ENCODE results near the gene MAP3K10.

DNA sequence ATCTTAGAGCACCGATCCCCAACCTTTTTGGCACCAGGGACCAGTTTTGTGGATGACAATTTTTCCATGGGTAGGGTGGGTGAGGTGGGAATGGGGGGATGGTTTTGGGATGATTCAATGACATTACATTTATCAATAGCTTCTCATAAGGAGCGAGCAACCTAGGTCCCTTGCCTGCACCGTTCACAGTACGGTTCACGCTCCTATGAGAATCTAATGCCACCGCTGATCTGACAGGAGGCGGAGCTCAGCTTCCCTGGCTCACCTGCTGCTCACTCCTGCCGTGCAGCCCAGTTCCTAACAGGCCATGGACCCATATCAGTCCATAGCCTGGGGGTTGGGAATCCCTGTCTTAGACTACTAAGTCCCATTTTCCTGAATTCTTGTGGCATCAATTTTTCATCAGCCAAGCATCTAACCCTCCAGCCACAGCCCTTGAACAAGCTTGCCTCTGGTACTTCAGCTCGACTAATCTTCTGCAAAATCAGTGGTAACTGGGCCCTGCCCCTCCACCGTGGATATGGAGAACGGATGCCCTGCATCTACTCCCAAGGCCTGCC is 37.0 kb upstream of the MAP3K10 start:
- TF ChIP-seq GTF2F1 (IDR thresholded peaks at IDR 0.05; ENCODE audit: low read depth, low read length), result no peak
- TF ChIP-seq, protein P1, sequence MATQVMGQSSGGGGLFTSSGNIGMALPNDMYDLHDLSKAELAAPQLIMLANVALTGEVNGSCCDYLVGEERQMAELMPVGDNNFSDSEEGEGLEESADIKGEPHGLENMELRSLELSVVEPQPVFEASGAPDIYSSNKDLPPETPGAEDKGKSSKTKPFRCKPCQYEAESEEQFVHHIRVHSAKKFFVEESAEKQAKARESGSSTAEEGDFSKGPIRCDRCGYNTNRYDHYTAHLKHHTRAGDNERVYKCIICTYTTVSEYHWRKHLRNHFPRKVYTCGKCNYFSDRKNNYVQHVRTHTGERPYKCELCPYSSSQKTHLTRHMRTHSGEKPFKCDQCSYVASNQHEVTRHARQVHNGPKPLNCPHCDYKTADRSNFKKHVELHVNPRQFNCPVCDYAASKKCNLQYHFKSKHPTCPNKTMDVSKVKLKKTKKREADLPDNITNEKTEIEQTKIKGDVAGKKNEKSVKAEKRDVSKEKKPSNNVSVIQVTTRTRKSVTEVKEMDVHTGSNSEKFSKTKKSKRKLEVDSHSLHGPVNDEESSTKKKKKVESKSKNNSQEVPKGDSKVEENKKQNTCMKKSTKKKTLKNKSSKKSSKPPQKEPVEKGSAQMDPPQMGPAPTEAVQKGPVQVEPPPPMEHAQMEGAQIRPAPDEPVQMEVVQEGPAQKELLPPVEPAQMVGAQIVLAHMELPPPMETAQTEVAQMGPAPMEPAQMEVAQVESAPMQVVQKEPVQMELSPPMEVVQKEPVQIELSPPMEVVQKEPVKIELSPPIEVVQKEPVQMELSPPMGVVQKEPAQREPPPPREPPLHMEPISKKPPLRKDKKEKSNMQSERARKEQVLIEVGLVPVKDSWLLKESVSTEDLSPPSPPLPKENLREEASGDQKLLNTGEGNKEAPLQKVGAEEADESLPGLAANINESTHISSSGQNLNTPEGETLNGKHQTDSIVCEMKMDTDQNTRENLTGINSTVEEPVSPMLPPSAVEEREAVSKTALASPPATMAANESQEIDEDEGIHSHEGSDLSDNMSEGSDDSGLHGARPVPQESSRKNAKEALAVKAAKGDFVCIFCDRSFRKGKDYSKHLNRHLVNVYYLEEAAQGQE (IDR thresholded peaks at IDR 0.05; ENCODE audit: borderline replicate concordance), result no peak
- TF ChIP-seq, protein P1 (CRISPR knock-in tag; IDR thresholded peaks at IDR 0.05; ENCODE audit: low read depth), result no peak

Measured in K562 (cell line).